GM12801 (cell line): ENCODE measurements around the gene MAP4K5.

Source experiments
- CTCF ChIP-seq: IDR thresholded peaks from one replicate; pipeline ENCODE4 v1.5.1; 2011; ENCODE audit warnings: control low read depth; ENCODE audit not compliant: insufficient read length; ENCODE audit errors: extremely low read depth

The MAP4K5 gene

DNA sequence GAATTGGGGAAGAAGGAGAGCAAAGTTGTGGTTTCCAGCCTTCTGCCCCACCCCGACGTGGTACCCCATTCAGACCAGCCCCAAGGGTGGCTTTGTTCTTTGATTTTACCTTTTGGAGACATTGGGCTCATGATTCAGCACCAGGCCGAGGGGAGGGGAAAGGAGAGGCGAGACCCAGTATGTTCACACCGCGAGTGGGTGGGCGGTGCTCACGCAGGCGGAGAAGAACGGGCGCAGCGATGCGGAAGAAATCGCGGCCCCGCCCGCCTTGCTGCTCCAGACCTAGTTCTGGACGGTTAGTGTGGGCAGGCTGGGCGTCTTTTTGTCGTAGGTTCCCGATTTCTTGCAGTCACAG is 28.5 kb upstream of the MAP4K5 start:
- no peak for TF ChIP-seq CTCF

- TF ChIP-seq CTCF: no peak
These were observed 27.9 kb upstream of the MAP4K5 start, which contains the start of gene ATL1 for GRCh38 chr14:50559990-50560930. ATL1 (plus strand) TSS chr14:50560145; CDS start chr14:50560266, 121 bp downstream.

GRCh38 chr14:50551877-50552276 is 19.5 kb upstream of the MAP4K5 start:
- TF ChIP-seq CTCF: no peak

GRCh38 chr14:50550294-50550693 is 17.9 kb upstream of the MAP4K5 start:
- no peak for TF ChIP-seq CTCF

DNA sequence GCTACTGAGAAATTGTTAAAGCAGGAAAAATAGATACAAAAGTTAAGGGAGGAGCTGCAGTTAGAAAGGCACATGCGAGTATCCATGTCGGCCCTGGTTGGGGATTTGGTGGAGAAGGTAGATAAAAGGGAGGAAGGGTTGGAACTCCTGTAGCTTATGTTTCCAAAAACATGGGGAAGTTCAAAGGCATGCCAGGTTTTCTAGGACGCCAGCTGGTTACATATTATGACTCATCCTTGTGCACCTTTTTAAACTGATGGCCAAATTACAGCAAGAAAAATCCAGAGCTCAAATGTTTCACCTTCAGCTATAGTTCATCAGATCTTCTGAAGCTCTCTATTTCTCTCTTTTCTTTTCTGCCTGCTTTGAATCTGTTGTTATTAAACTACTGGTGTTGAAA is 13.2 kb upstream of the MAP4K5 start:
- no peak for TF ChIP-seq CTCF

DNA sequence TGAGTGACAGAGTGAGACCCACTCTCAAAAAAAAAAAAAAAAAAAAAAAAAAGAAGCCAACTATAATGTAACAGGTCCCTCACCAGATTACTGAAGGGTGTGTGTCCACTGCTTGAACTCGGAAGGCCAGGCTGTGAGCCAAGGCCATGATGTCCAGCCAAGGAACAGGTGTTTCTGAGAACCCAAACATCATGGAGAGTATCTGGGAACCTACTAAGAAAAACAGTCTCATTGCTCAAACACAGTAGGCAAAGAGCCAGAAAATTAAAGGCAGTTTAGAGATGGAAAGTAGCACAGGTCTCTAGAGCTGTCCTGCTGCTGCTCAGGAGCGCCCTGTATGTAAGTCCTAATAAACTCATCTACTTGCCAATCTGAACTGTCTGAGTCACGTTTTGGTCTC is 12.5 kb upstream of the MAP4K5 start:
- no peak for TF ChIP-seq CTCF

DNA sequence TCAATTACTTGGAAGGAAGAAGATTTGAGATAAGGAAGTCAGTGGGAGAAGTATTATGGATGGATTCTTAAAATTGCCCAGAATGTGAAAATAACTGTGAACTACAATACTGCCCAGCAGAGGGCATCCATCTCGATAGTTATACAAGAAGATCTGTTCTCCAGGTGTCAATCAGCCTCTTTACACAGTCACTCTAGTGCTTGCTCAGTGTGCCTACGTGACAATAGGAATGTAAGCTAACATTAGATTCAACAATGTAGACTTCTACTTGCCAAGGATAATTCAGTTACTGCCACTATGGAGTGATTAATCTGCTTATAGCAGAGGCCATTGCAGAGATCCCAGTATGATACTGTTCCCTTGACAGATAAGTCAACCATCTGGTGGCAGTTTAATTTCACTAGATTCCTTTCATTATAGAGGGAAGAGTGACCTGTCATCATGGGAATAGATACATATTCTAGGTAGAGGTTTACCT is 10.6 kb upstream of the MAP4K5 start:
- no peak for TF ChIP-seq CTCF
